Esophagus squamous epithelium (tissue), 5 donors: ENCODE data around the gene TREX2. TPM values are rescaled to one million over a fixed set of nuclear protein-coding genes. Genes with fewer than 3 reads are reported as not detected.

Source experiments
- DNase-seq: peaks from one replicate; lab custom pipeline; 2025; lab: John Stamatoyannopoulos, UW
- H3K27ac ChIP-seq, 4 donors: fragments of 200-600 bp; sonication (generic); one replicate each; pipeline ENCODE4 v1.5.1; 2016 to 2019; ENCODE audit warnings: mild to moderate bottlenecking in 1 of 4
- H3K27me3 ChIP-seq, 4 donors: fragments of 200-600 bp; sonication (generic); 1 replicate in 3 of 4; 2 replicates in 1 of 4; pipeline versions ENCODE4 v1.5.1 to v1.6.0; 2017 to 2021; ENCODE audit warnings: antibody characterized with exemption in 1 of 4
- H3K36me3 ChIP-seq, 3 donors: fragments of 200-600 bp; sonication (generic); one replicate each; pipeline ENCODE4 v1.5.1; 2016 to 2019
- H3K4me1 ChIP-seq, 3 donors: fragments of 200-600 bp; sonication (generic); one replicate each; pipeline ENCODE4 v1.5.1; 2017 to 2019
- H3K4me3 ChIP-seq, 4 donors: fragments of 200-600 bp; sonication (generic); 1 replicate in 3 of 4; 2 replicates in 1 of 4; pipeline ENCODE4 v1.5.1; 2016 to 2019; ENCODE audit warnings: mild to moderate bottlenecking in 2 of 4, moderate library complexity in 1 of 4
- H3K9me3 ChIP-seq, 3 donors: fragments of 200-600 bp; sonication (generic); one replicate each; pipeline ENCODE4 v1.5.1; 2016 to 2019
- POLR2A ChIP-seq, 4 donors: fragments of 450-650 bp; IDR thresholded peaks; one replicate each; pipeline ENCODE4 v1.6.1; 2017; ENCODE audit warnings: antibody characterized with exemption in 4 of 4, mild to moderate bottlenecking in 4 of 4, moderate library complexity in 3 of 4
- WGBS, 2 donors: methylation state at CpG; one replicate each; pipeline ENCODE4 v1.1.5; 2018; 5-methylcytosine and 5-hydroxymethylcytosine counted together
- intact Hi-C: fragments of 100-400 bp; cut with DNase I; formaldehyde crosslinking; loops from one replicate; pipeline ENCODE4 v1.15.0; 2022
- total RNA-seq, 4 donors: library from RNA; depleted of rRNA; stranded (reverse); fragments of >200 nt; gene quantifications; one replicate each; pipeline ENCODE4 v1.1.0, GENCODE V29; 2016
- TF ChIP-seq, protein P1 (sequence below), 6 experiments: fragments of 450-650 bp in 4 of 6; fragments of 200-600 bp in 2 of 6; sonication (generic) in 2 of 6; IDR thresholded peaks; one replicate each; pipeline ENCODE4 v1.5.1; 2016 to 2019; ENCODE audit warnings: antibody characterized with exemption in 6 of 6, mild to moderate bottlenecking in 4 of 6, moderate library complexity in 4 of 6
- donor health status: DM: yes; HTN: yes; CAD: no.

TREX2 gene
- total RNA-seq, 4 donors from 2014 or later: 1.4 to 6.6 (median 4.3) TPM

DNA sequence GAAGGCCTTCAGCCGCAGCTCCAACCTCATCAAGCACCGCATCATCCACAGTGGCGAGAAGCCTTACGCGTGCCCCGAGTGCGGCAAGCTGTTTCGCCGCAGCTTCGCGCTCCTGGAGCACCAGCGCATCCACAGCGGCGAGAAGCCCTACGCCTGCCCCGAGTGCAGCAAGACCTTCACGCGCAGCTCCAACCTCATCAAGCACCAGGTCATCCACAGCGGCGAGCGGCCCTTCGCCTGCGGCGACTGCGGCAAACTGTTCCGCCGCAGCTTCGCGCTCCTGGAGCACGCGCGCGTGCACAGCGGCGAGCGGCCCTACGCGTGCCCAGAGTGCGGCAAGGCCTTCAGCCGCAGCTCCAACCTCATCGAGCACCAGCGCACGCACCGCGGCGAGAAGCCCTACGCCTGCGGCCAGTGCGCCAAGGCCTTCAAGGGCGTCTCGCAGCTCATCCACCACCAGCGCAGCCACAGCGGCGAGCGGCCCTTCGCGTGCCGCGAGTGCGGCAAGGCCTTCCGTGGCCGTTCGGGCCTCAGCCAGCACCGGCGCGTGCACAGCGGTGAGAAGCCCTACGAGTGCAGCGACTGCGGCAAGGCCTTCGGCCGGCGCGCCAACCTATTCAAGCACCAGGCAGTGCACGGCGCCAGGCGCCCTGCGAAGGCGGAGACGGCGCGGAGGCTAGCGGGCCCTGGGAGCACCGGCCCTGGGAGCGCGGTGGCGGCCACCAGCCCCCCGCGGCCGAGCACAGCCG is 24.8 kb downstream of the TREX2 start:
- intact Hi-C loops: no loop called here
- Histone ChIP-seq H3K27ac (no peak overlapping the region), H3K9me3 (no peaks in the 10 kb centered on the region), H3K36me3 (no peaks in the 10 kb centered on the region), H3K27me3 (peaks cover 0 to 29% (median 0%) of the 10 kb centered on the region in 4 donors), H3K4me3 (no peak overlapping the region), H3K4me1 (no peaks in the 10 kb centered on the region)
- no peak for TF ChIP-seq POLR2A (IDR thresholded peaks at IDR 0.05)
- TF ChIP-seq, protein P1, sequence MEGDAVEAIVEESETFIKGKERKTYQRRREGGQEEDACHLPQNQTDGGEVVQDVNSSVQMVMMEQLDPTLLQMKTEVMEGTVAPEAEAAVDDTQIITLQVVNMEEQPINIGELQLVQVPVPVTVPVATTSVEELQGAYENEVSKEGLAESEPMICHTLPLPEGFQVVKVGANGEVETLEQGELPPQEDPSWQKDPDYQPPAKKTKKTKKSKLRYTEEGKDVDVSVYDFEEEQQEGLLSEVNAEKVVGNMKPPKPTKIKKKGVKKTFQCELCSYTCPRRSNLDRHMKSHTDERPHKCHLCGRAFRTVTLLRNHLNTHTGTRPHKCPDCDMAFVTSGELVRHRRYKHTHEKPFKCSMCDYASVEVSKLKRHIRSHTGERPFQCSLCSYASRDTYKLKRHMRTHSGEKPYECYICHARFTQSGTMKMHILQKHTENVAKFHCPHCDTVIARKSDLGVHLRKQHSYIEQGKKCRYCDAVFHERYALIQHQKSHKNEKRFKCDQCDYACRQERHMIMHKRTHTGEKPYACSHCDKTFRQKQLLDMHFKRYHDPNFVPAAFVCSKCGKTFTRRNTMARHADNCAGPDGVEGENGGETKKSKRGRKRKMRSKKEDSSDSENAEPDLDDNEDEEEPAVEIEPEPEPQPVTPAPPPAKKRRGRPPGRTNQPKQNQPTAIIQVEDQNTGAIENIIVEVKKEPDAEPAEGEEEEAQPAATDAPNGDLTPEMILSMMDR (IDR thresholded peaks at IDR 0.05): no peak
- WGBS, 2 donors: 87% methylated on average over 44 of the region's 91 CpGs; no CpG with 5 or more reads in 1 of the 2 donors
- no peak for DNase-seq

DNA sequence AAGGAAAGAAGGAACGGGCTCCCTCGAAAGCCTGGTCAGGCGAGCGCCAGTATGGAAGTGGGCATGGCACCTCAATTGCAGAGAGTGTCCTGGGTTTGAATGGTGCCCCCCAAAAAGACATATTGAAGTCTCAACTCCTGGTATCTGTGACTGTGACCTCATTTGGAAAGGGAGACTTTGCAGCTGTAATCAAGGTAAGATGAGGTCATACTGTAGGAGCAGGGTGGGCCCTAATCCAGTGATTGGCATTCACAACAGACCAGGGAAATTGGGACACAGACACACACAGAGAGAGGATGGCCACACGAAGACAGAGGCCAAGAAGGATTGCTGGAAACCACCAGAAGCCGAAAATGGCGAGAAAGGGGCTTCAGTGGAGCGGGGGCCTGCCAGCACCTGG is 28.2 kb downstream of the TREX2 start:
- H3K9me3 ChIP-seq: no peaks in the 10 kb centered on the region
- TF ChIP-seq, protein P1 (IDR thresholded peaks at IDR 0.05): no peak
- TF ChIP-seq POLR2A (IDR thresholded peaks at IDR 0.05): no peak
- H3K27me3 ChIP-seq: peaks cover 0 to 63% (median 0%) of the 10 kb centered on the region in 4 donors
- H3K36me3 ChIP-seq: no peaks in the 10 kb centered on the region
- DNase-seq: no peak
- intact Hi-C loops: no loop called here
- WGBS, 2 donors: 74 to 96% methylated on average over 5 to 8 of the region's 8 CpGs
- no peak overlapping the region for H3K27ac ChIP-seq
- no peak overlapping the region for H3K4me3 ChIP-seq
- peaks cover 0 to 5% (median 0%) of the 10 kb centered on the region in 3 donors for H3K4me1 ChIP-seq

DNA sequence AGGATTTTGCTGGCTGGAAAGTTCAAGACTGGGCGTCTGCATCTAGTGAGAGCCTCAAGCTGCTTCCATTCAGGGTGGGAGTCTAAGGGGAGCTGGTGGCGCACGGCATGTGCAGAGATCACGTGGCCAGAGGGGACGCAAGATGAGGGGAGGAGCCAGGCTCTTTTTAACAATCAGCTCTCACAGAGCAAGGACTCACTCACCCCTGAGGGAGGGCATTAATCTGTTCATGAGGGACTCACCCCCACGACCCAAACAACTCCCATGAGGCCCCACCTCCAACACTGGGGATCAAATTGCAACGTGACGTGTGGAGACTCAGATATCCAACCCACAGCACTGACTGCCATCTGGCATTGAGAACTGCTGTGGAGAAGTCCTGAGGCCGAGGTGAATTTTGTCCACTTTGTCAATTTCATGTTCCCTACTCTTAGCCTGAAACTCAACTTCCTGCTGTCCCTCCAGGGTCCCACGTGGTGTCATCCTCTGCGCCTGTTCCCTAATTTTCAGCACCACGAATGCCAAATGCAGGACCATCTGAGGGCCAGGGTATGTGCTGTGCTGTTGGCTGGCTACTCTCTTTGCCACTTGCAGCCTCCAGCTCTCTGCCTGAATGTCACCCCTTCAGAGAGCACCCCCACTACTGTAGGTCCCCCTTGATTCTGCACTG is 28.9 kb downstream of the TREX2 start:
- H3K9me3 ChIP-seq: no peaks in the 10 kb centered on the region
- peaks cover 0 to 66% (median 0%) of the 10 kb centered on the region in 4 donors for H3K27me3 ChIP-seq
- WGBS, 2 donors: 58 to 68% methylated on average over 4 to 11 of the region's 12 CpGs
- H3K36me3 ChIP-seq: no peaks in the 10 kb centered on the region
- H3K27ac ChIP-seq: no peak overlapping the region
- H3K4me3 ChIP-seq: no peak overlapping the region
- intact Hi-C loops: no loop called here
- no peak for TF ChIP-seq POLR2A (IDR thresholded peaks at IDR 0.05)
- TF ChIP-seq, protein P1 (IDR thresholded peaks at IDR 0.05): no peak
- peaks cover 0 to 12% (median 5%) of the 10 kb centered on the region in 3 donors for H3K4me1 ChIP-seq
- no peak for DNase-seq

DNA sequence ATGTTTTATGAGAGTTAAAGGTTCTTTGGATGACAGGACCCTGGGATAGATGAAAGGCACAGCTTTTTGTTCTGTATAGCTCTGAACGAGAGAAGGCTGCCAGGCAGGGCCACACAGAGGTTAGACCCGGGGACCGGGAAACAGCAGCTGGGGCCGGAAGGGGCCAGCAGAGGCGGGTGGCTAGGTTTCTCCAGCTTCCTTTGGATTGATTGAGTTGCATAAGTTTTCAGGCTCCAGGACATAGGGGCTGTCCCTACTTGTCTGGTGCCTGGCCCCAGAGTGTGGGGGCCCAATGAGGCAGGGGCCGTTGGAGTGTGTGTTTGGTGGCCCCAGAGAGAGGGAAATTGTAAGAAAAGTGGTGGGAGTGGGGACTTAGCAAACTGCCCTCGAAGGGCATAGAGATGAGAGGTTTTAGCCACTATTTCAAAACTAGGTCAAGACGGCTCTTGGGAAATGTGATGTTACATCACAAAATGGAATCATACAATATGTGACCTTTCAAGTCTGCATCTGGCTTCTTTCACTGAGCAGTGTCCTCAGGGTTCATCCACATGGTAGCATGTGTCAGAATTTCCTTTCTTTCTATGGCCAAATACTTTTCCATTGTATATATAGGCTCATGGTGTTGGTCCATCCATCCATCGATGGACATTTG is 30.9 kb downstream of the TREX2 start:
- peak overlapping the region in 2 of 4 donors; percentile 3 to 38 for H3K27ac ChIP-seq
- intact Hi-C loops: no loop called here
- H3K4me1 ChIP-seq: peaks cover 0 to 25% (median 10%) of the 10 kb centered on the region in 3 donors
- H3K27me3 ChIP-seq: peaks cover 0 to 76% (median 0%) of the 10 kb centered on the region in 4 donors
- H3K36me3 ChIP-seq: no peaks in the 10 kb centered on the region
- no peak overlapping the region for H3K4me3 ChIP-seq
- 60 to 86% methylated on average over 3 to 7 of the region's 9 CpGs for WGBS, 2 donors
- TF ChIP-seq POLR2A (IDR thresholded peaks at IDR 0.05): no peak
- TF ChIP-seq, protein P1 (IDR thresholded peaks at IDR 0.05): no peak
- no peak for DNase-seq
- H3K9me3 ChIP-seq: no peaks in the 10 kb centered on the region
